Ascending aorta (tissue), 2 donors: Measurements from ENCODE around the gene KATNB1. TPM values are rescaled to one million over a fixed set of nuclear protein-coding genes. Genes with fewer than 3 reads are reported as not detected.

Source experiments
- DNase-seq, 2 donors: peaks; one replicate each; pipeline ENCODE4 v3.0.0-alpha.2; 2019; ENCODE audit warnings: low spot score in 2 of 2
- H3K27ac ChIP-seq, 2 donors: fragments of 200-600 bp; sonication (generic); one replicate each; pipeline ENCODE4 v1.5.1; 2016 to 2017; ENCODE audit warnings: mild to moderate bottlenecking in 1 of 2
- H3K27me3 ChIP-seq: fragments of 200-600 bp; sonication (generic); one replicate; pipeline ENCODE4 v1.5.1; 2017
- H3K36me3 ChIP-seq, 2 donors: fragments of 200-600 bp; sonication (generic); one replicate each; pipeline ENCODE4 v1.5.1; 2016
- H3K4me1 ChIP-seq, 2 donors: fragments of 200-600 bp; sonication (generic); one replicate each; pipeline ENCODE4 v1.5.1; 2016 to 2017; ENCODE audit warnings: mild to moderate bottlenecking in 1 of 2
- H3K4me3 ChIP-seq, 2 donors: fragments of 200-600 bp; sonication (generic); one replicate each; pipeline ENCODE4 v1.5.1; 2016 to 2017; ENCODE audit warnings: mild to moderate bottlenecking in 1 of 2
- H3K9me3 ChIP-seq, 2 donors: fragments of 200-600 bp; sonication (generic); one replicate each; pipeline ENCODE4 v1.5.1; 2016
- intact Hi-C: fragments of 100-400 bp; cut with DNase I; formaldehyde crosslinking; loops from one replicate; pipeline ENCODE4 v1.15.1; 2023
- total RNA-seq: library from RNA; depleted of rRNA; stranded (reverse); fragments of >200 nt; gene quantifications from one replicate; pipeline ENCODE4 v1.1.0, GENCODE V29; 2016
- TF ChIP-seq, protein P1 (sequence below), 3 experiments: fragments of 200-600 bp in 2 of 3; fragments of 450-650 bp in 1 of 3; sonication (generic) in 2 of 3; IDR thresholded peaks; one replicate each; pipeline ENCODE4 v1.5.1; 2016 to 2019; ENCODE audit warnings: antibody characterized with exemption in 3 of 3, mild to moderate bottlenecking in 1 of 3, moderate library complexity in 1 of 3

KATNB1 gene
- total RNA-seq, 1 donor from 2014 or later: 35.3 TPM

DNA sequence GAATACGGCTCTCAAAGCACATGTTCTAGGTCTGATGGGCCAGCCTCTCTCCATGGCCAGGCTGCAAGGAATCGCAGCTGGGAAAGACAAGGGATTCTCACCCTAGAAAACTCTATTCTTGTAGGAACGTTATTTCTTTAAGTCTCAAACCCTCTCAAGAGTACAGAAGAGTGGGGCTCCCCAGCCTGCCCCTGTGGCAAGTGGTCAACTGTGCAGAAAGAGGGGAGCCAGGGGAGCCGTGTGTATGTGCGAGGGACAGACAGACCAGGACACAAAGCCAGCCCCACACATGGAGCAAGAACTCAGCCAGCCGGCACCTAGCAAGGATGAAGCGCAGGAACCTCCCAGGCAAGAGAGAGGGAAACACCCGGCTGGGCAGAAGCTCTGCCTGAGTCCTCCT lies 50.4 kb downstream of the KATNB1 start:
- no peak overlapping the region for H3K27ac ChIP-seq
- intact Hi-C loops: no loop called here

DNA sequence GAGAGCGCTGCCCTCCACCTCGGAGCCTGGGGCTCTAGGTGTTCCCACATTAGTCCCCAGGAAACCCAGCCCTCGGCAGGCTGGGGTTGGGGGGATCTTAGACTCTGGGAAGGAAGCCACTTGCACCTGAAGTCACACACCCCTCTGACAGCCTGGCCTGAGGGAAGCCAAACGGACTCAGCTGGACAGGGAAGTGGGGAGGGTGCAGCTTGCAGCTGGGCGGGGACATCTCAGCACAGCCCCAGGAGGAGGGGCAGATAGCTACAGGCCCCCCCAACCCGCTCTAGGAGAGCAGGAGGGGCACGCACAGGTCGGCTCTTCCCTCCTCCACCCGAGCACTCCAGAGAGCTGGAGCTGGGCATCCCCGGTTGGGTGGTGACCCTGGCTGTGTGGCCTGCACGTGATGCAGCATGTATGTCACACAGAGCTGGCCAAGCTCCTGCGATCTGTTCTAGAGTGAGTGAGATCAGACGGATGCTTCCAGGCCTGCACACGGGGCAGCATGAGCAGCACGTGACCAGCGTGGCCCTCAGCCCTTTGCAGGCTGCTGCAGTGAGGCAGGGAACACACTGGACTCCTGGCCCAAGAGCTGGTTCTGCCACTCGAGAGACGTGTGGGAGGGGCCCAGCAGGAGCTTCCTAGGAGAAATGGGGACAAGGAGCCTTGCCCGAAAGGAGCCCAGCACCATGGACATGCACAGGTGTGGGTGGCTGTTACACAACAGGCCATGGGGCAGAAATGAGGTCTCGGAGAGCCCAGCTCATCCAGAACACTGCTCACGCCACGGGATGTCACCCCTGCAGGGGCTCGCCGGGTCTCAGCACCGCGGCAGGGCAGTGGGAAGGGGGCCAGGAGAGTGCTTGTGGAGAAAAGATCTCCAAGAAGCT lies 51.3 kb downstream of the KATNB1 start:
- H3K36me3 ChIP-seq: peaks cover 26 to 61% of the 10 kb centered on the region in 2 donors
- no peak overlapping the region for H3K4me3 ChIP-seq
- H3K27me3 ChIP-seq: no peaks in the 10 kb centered on the region
- H3K4me1 ChIP-seq: no peaks in the 10 kb centered on the region
- intact Hi-C loops: no loop called here
- H3K9me3 ChIP-seq: no peaks in the 10 kb centered on the region
- TF ChIP-seq, protein P1, sequence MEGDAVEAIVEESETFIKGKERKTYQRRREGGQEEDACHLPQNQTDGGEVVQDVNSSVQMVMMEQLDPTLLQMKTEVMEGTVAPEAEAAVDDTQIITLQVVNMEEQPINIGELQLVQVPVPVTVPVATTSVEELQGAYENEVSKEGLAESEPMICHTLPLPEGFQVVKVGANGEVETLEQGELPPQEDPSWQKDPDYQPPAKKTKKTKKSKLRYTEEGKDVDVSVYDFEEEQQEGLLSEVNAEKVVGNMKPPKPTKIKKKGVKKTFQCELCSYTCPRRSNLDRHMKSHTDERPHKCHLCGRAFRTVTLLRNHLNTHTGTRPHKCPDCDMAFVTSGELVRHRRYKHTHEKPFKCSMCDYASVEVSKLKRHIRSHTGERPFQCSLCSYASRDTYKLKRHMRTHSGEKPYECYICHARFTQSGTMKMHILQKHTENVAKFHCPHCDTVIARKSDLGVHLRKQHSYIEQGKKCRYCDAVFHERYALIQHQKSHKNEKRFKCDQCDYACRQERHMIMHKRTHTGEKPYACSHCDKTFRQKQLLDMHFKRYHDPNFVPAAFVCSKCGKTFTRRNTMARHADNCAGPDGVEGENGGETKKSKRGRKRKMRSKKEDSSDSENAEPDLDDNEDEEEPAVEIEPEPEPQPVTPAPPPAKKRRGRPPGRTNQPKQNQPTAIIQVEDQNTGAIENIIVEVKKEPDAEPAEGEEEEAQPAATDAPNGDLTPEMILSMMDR (IDR thresholded peaks at IDR 0.05): no peak
- no peak overlapping the region for H3K27ac ChIP-seq
- peak in 1 of 2 donors; percentile 72 for DNase-seq

More for the DNA sequence above, 50.4 kb downstream of the KATNB1 start:
- H3K9me3 ChIP-seq: no peaks in the 10 kb centered on the region
- peaks cover 26 to 61% of the 10 kb centered on the region in 2 donors for H3K36me3 ChIP-seq
- no peak overlapping the region for H3K4me3 ChIP-seq
- TF ChIP-seq, protein P1 (IDR thresholded peaks at IDR 0.05): no peak
- H3K4me1 ChIP-seq: no peaks in the 10 kb centered on the region
- no peak for DNase-seq
- H3K27me3 ChIP-seq: no peaks in the 10 kb centered on the region

DNA sequence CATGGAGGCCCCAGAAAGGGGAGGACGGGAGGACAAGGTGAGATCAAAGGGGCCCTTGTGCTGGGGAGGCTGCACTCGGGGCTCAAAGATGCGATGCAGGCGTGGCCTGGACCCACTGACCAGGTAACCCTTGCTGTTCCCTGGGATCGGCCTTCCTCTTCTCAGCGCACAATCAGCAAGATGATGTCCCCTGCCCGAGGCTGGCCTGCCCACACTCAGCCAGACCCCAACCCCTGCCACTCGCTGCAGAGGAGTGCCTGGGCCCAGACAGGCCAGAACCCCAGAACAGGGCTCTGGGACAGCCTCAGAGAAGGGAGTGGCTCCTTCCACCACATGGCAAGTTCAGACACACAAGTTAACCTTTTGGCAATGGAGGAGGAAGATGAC lies 51.9 kb downstream of the KATNB1 start:
- Histone ChIP-seq H3K9me3 (no peaks in the 10 kb centered on the region), H3K4me3 (no peak overlapping the region), H3K36me3 (peaks cover 26 to 61% of the 10 kb centered on the region in 2 donors), H3K4me1 (no peaks in the 10 kb centered on the region), H3K27me3 (no peaks in the 10 kb centered on the region), H3K27ac (no peak overlapping the region)
- DNase-seq: no peak
- intact Hi-C loops: no loop called here
- TF ChIP-seq, protein P1 (IDR thresholded peaks at IDR 0.05): no peak

DNA sequence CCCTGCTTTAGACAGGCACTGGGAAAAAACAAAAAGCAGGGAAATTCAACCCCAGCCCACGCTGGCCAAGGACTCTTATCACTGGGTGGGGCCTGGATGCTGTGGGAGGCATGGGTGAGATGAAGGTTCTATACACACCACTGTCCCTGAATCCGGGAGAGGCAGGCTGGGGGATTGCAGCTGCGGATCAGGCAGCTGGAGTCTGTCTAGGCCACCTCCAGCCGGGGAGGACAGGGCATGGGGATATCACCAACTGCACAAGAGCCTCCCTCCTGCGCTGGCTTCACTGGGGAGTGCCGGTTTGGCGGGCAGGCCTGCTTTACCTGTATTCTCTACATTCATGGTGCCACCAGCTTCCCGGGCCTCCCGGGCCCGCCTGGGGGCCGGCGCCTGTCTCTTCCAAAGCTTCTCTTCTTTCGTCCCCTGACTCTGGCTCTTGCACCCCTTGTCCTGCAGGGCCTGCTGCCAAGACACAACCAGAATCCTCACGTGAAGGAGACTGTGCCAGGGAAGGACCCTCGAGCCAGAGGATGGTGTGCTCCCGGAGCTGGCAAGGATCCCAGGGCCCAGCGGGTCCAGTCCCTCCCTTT lies 52.8 kb downstream of the KATNB1 start:
- Histone ChIP-seq H3K27me3 (no peaks in the 10 kb centered on the region), H3K27ac (no peak overlapping the region), H3K36me3 (peaks cover 30 to 63% of the 10 kb centered on the region in 2 donors), H3K9me3 (no peaks in the 10 kb centered on the region), H3K4me3 (no peak overlapping the region), H3K4me1 (no peaks in the 10 kb centered on the region)
- no peak for DNase-seq
- intact Hi-C loops: no loop called here
- TF ChIP-seq, protein P1 (IDR thresholded peaks at IDR 0.05): no peak

DNA sequence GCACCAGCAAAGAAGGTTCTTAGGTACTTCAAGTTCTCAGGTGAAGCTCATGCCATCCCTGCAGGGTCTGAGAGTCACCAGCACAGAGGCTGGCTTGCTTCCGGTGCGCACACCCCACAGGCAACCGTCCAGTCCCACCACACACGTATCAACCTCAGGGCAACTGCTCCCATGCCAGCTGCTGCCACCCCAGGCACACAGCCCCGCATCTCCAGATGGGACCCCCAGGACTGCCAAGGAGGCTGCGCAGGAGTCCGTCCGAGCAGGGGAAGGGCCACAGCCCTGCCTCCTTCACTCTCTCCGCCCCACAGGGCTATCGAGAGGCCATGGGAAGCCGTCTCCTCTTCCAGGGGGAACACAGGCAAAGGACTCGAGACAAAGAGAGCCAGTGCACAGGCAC lies 53.4 kb downstream of the KATNB1 start:
- peaks cover 30 to 66% of the 10 kb centered on the region in 2 donors for H3K36me3 ChIP-seq

More for the DNA sequence above, 53.4 kb downstream of the KATNB1 start:
- Histone ChIP-seq H3K9me3 (no peaks in the 10 kb centered on the region), H3K27ac (no peak overlapping the region), H3K4me3 (no peak overlapping the region), H3K27me3 (no peaks in the 10 kb centered on the region), H3K4me1 (no peaks in the 10 kb centered on the region)
- intact Hi-C loops: no loop called here
- DNase-seq: no peak
- TF ChIP-seq, protein P1 (IDR thresholded peaks at IDR 0.05): no peak
